Stimulated activated memory B cell treated with anti-CD40 and anti-IgM and Interleukin-4, amounts not matched to agents 10 μg/mL and 1 μg/mL and 100 μg/mL, for 72 hours (primary cell): ENCODE measurements around the gene PRICKLE3.

ENCODE experiments used
- ATAC-seq: fragments of 150-1000 bp; cut with Tn5 transposase; 2 replicates; pipeline ENCODE4 v1.10.0; 2021
- H3K27ac Mint-ChIP-seq: one replicate; pipeline ENCODE4 v1.8.0; 2022; ENCODE audit warnings: mild to moderate bottlenecking, mixed read lengths
- H3K27me3 Mint-ChIP-seq: one replicate; pipeline ENCODE4 v1.8.0; 2022; ENCODE audit warnings: mixed read lengths
- H3K36me3 Mint-ChIP-seq: one replicate; pipeline ENCODE4 v1.8.0; 2022; ENCODE audit warnings: mixed read lengths
- H3K4me1 Mint-ChIP-seq: one replicate; pipeline ENCODE4 v1.8.0; 2022; ENCODE audit warnings: mixed read lengths
- H3K4me3 Mint-ChIP-seq: one replicate; pipeline ENCODE4 v1.8.0; 2022; ENCODE audit warnings: mild to moderate bottlenecking, moderate library complexity, mixed read lengths
- H3K9me3 Mint-ChIP-seq: one replicate; pipeline ENCODE4 v1.8.0; 2022; ENCODE audit warnings: mixed read lengths

Gene PRICKLE3

DNA sequence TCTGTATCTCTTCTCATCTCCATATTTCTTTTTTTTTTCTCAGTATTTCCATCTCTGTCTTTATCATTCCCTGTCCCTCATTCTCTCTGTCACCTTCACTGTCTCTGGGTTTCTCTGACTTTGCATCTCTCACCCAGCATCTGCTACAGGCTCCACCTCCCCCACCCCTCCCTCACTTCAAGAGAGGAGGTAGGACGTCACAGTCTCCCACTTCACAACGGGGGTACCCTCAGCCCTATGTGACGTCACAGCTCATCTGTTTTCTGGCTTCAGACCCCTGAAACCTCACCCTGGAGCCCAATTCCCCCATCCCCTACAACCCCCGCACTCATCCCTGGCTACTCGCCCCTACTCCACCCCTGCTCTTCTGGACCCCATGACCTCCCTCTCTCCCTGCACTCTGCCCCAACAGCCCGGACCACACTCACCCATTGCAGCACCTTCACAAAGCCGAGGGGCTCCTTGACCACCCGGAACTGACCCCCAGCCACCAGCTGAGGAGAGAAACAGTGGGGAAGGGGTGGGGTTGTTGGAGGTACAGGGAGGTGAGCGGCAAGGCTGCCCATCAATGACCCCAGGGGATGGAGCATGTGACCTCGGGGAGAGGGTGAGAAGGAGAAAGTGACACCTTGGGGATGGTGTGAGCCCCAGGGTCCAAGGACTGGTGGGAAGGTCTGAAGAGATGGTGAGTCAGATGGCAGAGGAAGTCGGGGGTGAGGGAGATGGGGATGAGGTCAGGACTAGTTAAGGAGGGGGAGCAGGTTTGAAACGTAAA, 12.6 kb upstream of the PRICKLE3 start:
- Mint-ChIP-seq H3K4me3 (peak overlapping the region; percentile 68), H3K9me3 (no peaks in the 10 kb centered on the region), H3K27me3 (no peaks in the 10 kb centered on the region), H3K4me1 (peaks cover 23% of the 10 kb centered on the region), H3K27ac (no peak overlapping the region), H3K36me3 (no peaks in the 10 kb centered on the region)
- ATAC-seq, result no peak

GRCh38 chrX:49197543-49198087, 11.4 kb upstream of the PRICKLE3 start:
- H3K9me3 Mint-ChIP-seq, result no peaks in the 10 kb centered on the region
- H3K27me3 Mint-ChIP-seq, result no peaks in the 10 kb centered on the region
- H3K27ac Mint-ChIP-seq, result no peak overlapping the region
- peaks cover 31% of the 10 kb centered on the region for H3K4me1 Mint-ChIP-seq
- H3K36me3 Mint-ChIP-seq, result no peaks in the 10 kb centered on the region
- H3K4me3 Mint-ChIP-seq, result no peak overlapping the region
- no peak for ATAC-seq

- no peak overlapping the region for H3K4me3 Mint-ChIP-seq
- H3K27ac Mint-ChIP-seq, result no peak overlapping the region
- no peaks in the 10 kb centered on the region for H3K27me3 Mint-ChIP-seq
- peaks cover 44% of the 10 kb centered on the region for H3K4me1 Mint-ChIP-seq
- H3K9me3 Mint-ChIP-seq, result no peaks in the 10 kb centered on the region
- no peak for ATAC-seq
- no peaks in the 10 kb centered on the region for H3K36me3 Mint-ChIP-seq
Observed at GRCh38 chrX:49193542-49193964, 7.4 kb upstream of the PRICKLE3 start.

GRCh38 chrX:49192722-49193328, 6.7 kb upstream of the PRICKLE3 start:
- no peak for ATAC-seq
- Mint-ChIP-seq H3K4me1 (peaks cover 37% of the 10 kb centered on the region), H3K27ac (no peak overlapping the region), H3K9me3 (no peaks in the 10 kb centered on the region), H3K27me3 (no peaks in the 10 kb centered on the region), H3K4me3 (no peak overlapping the region), H3K36me3 (no peaks in the 10 kb centered on the region)

DNA sequence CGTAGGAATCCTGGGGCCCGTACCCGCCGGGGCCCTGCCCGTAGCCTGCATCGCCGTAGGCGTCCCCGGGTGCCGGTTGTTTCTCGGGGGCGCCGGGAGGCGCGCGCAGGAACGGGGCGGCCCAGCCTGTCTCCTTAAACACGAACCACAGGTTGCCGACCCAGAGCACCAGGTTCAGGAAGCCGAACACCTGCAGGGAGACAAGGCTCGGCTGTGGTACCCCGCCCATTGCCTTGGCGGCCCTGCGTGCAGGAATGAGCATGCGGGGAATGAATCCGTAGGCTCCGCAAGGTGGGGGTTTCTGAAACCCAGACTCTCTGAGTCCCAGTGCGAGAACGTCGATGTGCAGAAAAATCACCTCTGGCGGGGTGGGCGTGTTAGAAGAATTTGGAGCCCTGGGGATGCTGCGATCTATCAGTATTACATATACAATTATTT, 5.4 kb upstream of the PRICKLE3 start:
- Mint-ChIP-seq H3K27me3 (no peaks in the 10 kb centered on the region), H3K9me3 (no peaks in the 10 kb centered on the region)

DNA sequence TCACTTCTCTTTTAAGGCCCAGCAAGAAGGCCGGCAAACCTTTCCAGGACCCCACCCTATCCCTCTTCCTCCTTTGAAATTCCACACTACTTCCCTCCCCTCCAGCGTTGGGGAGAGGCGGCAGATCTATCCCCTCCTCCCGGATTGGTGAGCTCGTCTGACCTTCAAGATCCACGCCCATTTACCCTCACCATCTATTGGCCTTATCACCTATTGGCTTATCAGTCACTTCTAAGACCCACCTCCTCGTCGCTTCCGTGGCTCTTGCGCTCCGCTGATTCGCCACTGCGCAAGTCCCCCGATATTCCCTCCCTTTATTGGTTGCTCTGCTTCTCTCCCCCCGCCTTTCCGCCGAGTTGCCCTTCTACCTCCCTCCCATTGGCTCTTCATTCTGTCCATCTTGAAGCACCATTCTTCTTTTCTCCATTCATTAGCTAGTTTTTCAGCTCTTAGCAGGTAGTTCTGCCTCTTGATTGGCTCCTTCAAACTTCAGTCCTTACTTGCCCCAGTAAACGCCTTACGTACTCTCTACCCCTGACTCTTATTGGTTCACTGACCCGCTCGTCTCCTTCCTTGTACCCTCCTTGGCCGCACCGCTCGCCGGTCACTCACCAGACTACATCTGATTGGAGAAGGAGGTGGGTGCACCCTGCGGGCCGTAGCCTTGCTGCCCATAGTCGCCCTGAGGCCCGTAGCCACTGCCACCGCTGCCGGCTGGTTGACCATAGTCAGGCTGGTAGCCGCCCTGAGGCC, 4.8 kb upstream of the PRICKLE3 start:
- peaks cover 48% of the 10 kb centered on the region for H3K4me1 Mint-ChIP-seq
- no peaks in the 10 kb centered on the region for H3K9me3 Mint-ChIP-seq
- H3K4me3 Mint-ChIP-seq, result peak overlapping the region; percentile 89
- no peaks in the 10 kb centered on the region for H3K27me3 Mint-ChIP-seq
- H3K27ac Mint-ChIP-seq, result peak overlapping the region; percentile 86
- ATAC-seq, result peak; percentile 95
- no peaks in the 10 kb centered on the region for H3K36me3 Mint-ChIP-seq

More for the DNA sequence above, 5.4 kb upstream of the PRICKLE3 start:
- Mint-ChIP-seq H3K27ac (peak overlapping the region; percentile 86), H3K4me1 (peaks cover 44% of the 10 kb centered on the region), H3K4me3 (peak overlapping the region; percentile 89), H3K36me3 (no peaks in the 10 kb centered on the region)
- no peak for ATAC-seq

GRCh38 chrX:49189606-49190005, 3.4 kb upstream of the PRICKLE3 start:
- Mint-ChIP-seq H3K4me1 (peaks cover 57% of the 10 kb centered on the region), H3K9me3 (no peaks in the 10 kb centered on the region), H3K4me3 (peak overlapping the region; percentile 89)

GRCh38 chrX:49188468-49189076, 2.4 kb upstream of the PRICKLE3 start:
- H3K9me3 Mint-ChIP-seq, result no peaks in the 10 kb centered on the region
- H3K27me3 Mint-ChIP-seq, result no peaks in the 10 kb centered on the region
- peak overlapping the region; percentile 30 for H3K27ac Mint-ChIP-seq
- H3K36me3 Mint-ChIP-seq, result no peaks in the 10 kb centered on the region
- ATAC-seq, result no peak
- peaks cover 64% of the 10 kb centered on the region for H3K4me1 Mint-ChIP-seq
- no peak overlapping the region for H3K4me3 Mint-ChIP-seq

More at GRCh38 chrX:49189606-49190005, 3.4 kb upstream of the PRICKLE3 start:
- Mint-ChIP-seq H3K27ac (peak overlapping the region; percentile 86), H3K36me3 (no peaks in the 10 kb centered on the region), H3K27me3 (no peaks in the 10 kb centered on the region)
- no peak for ATAC-seq

DNA sequence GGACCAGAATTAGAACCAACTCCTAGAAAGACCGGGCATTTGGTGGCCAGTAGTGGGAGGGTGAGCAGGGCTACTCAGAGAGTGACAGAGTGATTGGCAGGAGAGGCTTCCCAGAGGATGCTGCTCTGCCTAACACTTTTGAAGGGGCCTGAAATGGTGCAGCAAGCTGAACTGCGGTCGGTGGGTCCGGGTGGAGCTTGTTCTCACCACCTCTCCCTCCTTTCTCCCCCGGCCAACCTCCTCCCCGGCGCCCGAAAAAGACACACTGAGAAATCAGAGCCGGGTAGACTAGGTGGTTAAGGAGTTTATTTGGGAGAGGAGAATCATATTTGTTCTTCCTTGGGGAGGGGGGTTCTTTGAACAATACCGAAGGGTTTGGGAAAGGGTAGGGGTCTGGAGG, 1.4 kb upstream of the PRICKLE3 start:
- H3K27me3 Mint-ChIP-seq, result no peaks in the 10 kb centered on the region
- no peak overlapping the region for H3K27ac Mint-ChIP-seq
- no peaks in the 10 kb centered on the region for H3K9me3 Mint-ChIP-seq
- H3K36me3 Mint-ChIP-seq, result peaks cover 3% of the 10 kb centered on the region
- H3K4me3 Mint-ChIP-seq, result no peak overlapping the region
- peaks cover 56% of the 10 kb centered on the region for H3K4me1 Mint-ChIP-seq
- no peak for ATAC-seq

DNA sequence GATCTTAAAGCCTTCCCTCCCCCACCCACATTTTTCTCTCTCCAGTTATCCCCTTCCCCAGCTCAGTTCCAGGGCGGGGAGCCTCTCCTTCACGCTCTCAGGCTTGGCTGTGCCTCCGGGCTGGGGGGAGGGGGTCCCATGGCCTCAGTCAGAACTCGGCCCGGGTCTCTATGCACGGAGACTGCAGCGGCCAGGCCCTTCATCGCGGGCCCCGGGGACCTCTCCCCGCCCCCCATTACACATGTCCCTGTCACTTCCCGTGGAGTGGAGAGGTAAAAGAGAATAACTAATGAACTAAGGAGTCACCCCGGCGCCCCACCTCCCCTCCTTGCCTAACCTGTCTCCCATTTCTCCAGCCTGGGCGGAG, 838 bp upstream of the PRICKLE3 start:
- H3K27me3 Mint-ChIP-seq, result no peaks in the 10 kb centered on the region
- H3K36me3 Mint-ChIP-seq, result peaks cover 8% of the 10 kb centered on the region
- peaks cover 51% of the 10 kb centered on the region for H3K4me1 Mint-ChIP-seq
- ATAC-seq, result no peak
- no peak overlapping the region for H3K27ac Mint-ChIP-seq
- H3K9me3 Mint-ChIP-seq, result no peaks in the 10 kb centered on the region
- peak overlapping the region; percentile 94 for H3K4me3 Mint-ChIP-seq

GRCh38 chrX:49184294-49185281, 1.6 kb downstream of the PRICKLE3 start:
- Mint-ChIP-seq H3K4me1 (peaks cover 40% of the 10 kb centered on the region), H3K36me3 (peaks cover 24% of the 10 kb centered on the region), H3K9me3 (no peaks in the 10 kb centered on the region), H3K4me3 (peak overlapping the region; percentile 94), H3K27ac (peak overlapping the region; percentile 77), H3K27me3 (no peaks in the 10 kb centered on the region)
- ATAC-seq, result peak; percentile 68

- peak overlapping the region; percentile 94 for H3K4me3 Mint-ChIP-seq
- peak overlapping the region; percentile 77 for H3K27ac Mint-ChIP-seq
- no peaks in the 10 kb centered on the region for H3K27me3 Mint-ChIP-seq
- H3K9me3 Mint-ChIP-seq, result no peaks in the 10 kb centered on the region
- ATAC-seq, result no peak
- H3K36me3 Mint-ChIP-seq, result peaks cover 30% of the 10 kb centered on the region
- H3K4me1 Mint-ChIP-seq, result peaks cover 39% of the 10 kb centered on the region
Observed at GRCh38 chrX:49183701-49184281, 2.4 kb downstream of the PRICKLE3 start.

GRCh38 chrX:49179358-49179757, 6.8 kb downstream of the PRICKLE3 start:
- ATAC-seq, result no peak
- no peak overlapping the region for H3K27ac Mint-ChIP-seq
- H3K36me3 Mint-ChIP-seq, result peaks cover 55% of the 10 kb centered on the region
- H3K4me3 Mint-ChIP-seq, result no peak overlapping the region
- no peaks in the 10 kb centered on the region for H3K27me3 Mint-ChIP-seq
- H3K4me1 Mint-ChIP-seq, result peaks cover 36% of the 10 kb centered on the region
- no peaks in the 10 kb centered on the region for H3K9me3 Mint-ChIP-seq

GRCh38 chrX:49178537-49178936, 7.6 kb downstream of the PRICKLE3 start:
- Mint-ChIP-seq H3K4me1 (peaks cover 29% of the 10 kb centered on the region), H3K9me3 (no peaks in the 10 kb centered on the region), H3K27ac (no peak overlapping the region), H3K36me3 (peaks cover 58% of the 10 kb centered on the region), H3K4me3 (no peak overlapping the region), H3K27me3 (no peaks in the 10 kb centered on the region)
- ATAC-seq, result no peak
